ENCODE results near the gene HEBP2.

HEBP2 gene

DNA sequence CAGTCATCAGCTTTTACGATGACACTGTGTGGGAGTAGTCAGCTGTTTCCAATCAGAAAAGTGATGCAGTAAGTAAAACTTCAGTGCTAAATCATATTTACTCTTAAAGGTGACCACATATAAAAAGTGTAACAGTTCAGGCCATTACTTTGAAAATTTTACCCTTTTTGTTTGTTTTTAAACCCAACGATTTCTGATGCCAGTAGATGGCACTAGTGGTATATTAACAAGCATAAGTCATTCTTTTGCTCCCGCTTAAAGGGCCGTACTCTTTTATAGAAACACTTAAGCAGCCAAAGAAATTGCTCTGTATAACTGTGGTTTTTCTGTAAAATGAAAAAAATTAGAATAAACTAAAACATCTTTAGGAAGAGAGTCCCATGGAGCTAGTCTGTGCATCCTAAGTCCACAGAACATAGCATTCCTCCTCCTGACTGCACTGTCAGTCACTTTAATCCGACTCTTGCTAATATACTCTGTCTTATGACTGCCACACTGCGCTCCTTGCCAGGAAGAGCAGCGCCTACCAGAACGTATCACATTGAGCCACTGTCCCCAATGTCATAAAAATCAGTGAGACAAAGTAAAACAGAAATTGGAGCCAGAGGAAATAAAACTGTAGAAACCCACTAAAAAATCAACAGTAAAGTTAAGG, 25.0 kb downstream of the HEBP2 start:
- Histone ChIP-seq H3K4me1 (ENCODE audit: control insufficient read depth in 1 of 2, insufficient read depth in 2 of 2, low read length in 2 of 2) (peaks cover 0 to 13% of the 10 kb centered on the region in 2 donors), H3K9me3 (ENCODE audit: control insufficient read depth in 1 of 2, low read length in 2 of 2) (no peaks in the 10 kb centered on the region), H3K36me3 (ENCODE audit: control insufficient read depth in 1 of 2, insufficient read depth in 2 of 2, low read length in 2 of 2) (peaks cover 4 to 18% of the 10 kb centered on the region in 2 donors), H3K27ac (ENCODE audit: low read length) (peak overlapping the region; percentile 43), H3K27me3 (ENCODE audit: low read depth, low read length) (no peaks in the 10 kb centered on the region), H3K4me3 (ENCODE audit: low read depth in 1 of 2, low read length in 2 of 2) (peak overlapping the region; percentile 19 to 27)

DNA sequence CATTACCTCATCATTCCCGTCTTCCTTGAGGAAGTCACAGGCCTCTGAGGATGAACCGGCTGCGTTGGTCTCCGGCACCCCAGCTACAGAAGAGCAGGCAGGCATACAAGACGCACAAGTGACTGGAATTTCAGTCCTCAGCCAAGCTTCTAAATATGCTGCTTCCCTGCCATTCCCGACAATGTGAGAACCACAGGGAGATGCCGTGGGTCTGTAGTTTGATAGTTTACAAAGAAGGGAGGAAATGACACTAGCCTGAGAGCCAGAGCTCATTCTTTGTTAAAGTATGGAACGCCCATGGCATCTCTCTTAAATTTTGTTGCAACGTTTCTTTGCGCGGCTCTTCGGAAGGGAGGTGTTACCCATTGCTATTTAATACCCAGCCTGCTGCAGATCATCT, 25.7 kb downstream of the HEBP2 start:
- H3K36me3 ChIP-seq (ENCODE audit: control insufficient read depth in 1 of 2, insufficient read depth in 2 of 2, low read length in 2 of 2): peaks cover 4 to 12% of the 10 kb centered on the region in 2 donors
- H3K4me3 ChIP-seq (ENCODE audit: low read depth in 1 of 2, low read length in 2 of 2): peak overlapping the region; percentile 19 to 27
- H3K4me1 ChIP-seq (ENCODE audit: control insufficient read depth in 1 of 2, insufficient read depth in 2 of 2, low read length in 2 of 2): peaks cover 0 to 16% of the 10 kb centered on the region in 2 donors
- no peaks in the 10 kb centered on the region for H3K27me3 ChIP-seq (ENCODE audit: low read depth, low read length)
- no peaks in the 10 kb centered on the region for H3K9me3 ChIP-seq (ENCODE audit: control insufficient read depth in 1 of 2, low read length in 2 of 2)
- no peak overlapping the region for H3K27ac ChIP-seq (ENCODE audit: low read length)

DNA sequence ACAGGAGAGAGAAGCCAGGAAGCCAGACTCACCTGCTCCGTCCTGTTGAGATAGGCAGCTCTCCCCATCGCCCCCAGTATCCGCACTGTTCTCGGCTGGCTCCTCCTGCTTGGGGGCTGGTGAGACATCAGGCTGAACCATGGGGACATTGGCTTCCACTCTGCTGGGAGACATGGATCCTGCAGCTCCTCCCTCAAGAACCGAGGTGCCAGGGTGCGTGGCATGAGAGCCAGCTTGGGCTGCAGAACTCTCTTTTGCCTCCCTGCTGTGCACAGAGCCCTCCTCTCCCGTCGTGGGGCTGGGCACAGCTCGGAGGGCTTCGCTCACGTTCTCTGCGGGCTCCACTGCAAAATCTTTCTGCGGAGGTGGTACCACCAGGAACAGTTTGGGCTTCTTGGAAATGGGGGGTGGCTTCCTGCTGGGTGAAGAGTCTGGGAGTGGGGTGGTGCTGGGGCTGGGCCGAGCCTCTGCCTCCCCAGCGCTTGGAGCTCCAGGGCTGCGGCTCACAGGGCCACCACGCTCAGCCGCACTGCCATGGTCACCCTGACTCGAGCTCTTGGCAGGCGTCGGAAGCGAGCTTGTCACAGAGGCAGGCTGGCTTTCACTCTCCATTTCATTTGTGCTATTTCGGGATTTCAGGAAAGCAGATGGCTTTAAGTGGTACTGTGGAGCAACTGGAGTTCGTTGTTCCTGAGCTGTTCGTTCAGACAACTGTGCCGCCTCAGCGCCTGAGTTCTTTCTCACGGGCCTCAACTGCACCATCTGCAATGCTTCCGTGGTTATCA, 26.5 kb downstream of the HEBP2 start:
- no peak overlapping the region for H3K4me3 ChIP-seq (ENCODE audit: low read depth in 1 of 2, low read length in 2 of 2)
- no peak overlapping the region for H3K27ac ChIP-seq (ENCODE audit: low read length)
- H3K4me1 ChIP-seq (ENCODE audit: control insufficient read depth in 1 of 2, insufficient read depth in 2 of 2, low read length in 2 of 2): peaks cover 0 to 17% of the 10 kb centered on the region in 2 donors

DNA sequence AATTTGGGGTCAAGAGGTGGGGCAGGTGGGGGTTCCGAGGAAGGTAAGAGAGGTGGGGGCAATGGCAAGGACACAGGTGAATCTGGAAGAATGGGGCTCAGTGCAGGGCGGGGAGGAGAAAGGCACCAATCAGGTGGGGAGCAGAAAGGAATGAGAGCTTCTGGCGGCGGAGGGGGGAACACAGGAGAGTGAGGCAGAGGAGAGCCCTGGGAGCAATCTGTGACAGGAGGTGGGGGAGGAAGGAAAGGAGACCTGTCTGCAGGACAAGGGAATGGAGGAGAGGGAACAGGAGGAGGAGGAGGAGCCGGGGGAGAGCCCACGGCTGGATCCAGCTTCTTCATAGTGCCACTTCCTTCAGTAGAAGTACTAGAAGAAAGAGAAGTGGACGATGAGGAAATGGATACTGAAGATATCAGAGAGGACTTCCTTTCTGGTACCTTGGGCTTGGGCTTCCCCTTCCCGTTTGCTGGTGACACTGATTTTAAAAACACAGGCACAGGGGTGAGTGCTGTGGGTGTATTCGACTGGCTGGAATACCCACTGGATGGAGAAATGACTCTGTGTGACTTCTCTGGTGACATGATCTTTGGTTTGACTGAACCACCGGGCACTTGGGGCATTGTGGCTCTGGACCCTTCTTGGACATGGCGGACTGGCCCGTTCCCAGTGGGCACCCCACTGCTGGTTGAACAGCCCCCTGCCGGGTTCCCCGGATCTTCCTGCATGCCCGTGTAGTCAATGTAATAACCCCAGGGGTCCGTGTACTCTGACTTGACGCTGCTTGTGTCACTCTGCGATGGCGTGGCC, 27.4 kb downstream of the HEBP2 start:
- Histone ChIP-seq H3K36me3 (ENCODE audit: control insufficient read depth in 1 of 2, insufficient read depth in 2 of 2, low read length in 2 of 2) (peaks cover 4 to 12% of the 10 kb centered on the region in 2 donors), H3K27me3 (ENCODE audit: low read depth, low read length) (no peaks in the 10 kb centered on the region), H3K4me3 (ENCODE audit: low read depth in 1 of 2, low read length in 2 of 2) (no peak overlapping the region), H3K27ac (ENCODE audit: low read length) (no peak overlapping the region), H3K9me3 (ENCODE audit: control insufficient read depth in 1 of 2, low read length in 2 of 2) (no peaks in the 10 kb centered on the region), H3K4me1 (ENCODE audit: control insufficient read depth in 1 of 2, insufficient read depth in 2 of 2, low read length in 2 of 2) (peaks cover 0 to 17% of the 10 kb centered on the region in 2 donors)

More for the DNA sequence above, 26.5 kb downstream of the HEBP2 start:
- Histone ChIP-seq H3K9me3 (ENCODE audit: control insufficient read depth in 1 of 2, low read length in 2 of 2) (no peaks in the 10 kb centered on the region), H3K27me3 (ENCODE audit: low read depth, low read length) (no peaks in the 10 kb centered on the region), H3K36me3 (ENCODE audit: control insufficient read depth in 1 of 2, insufficient read depth in 2 of 2, low read length in 2 of 2) (peaks cover 4 to 12% of the 10 kb centered on the region in 2 donors)

DNA sequence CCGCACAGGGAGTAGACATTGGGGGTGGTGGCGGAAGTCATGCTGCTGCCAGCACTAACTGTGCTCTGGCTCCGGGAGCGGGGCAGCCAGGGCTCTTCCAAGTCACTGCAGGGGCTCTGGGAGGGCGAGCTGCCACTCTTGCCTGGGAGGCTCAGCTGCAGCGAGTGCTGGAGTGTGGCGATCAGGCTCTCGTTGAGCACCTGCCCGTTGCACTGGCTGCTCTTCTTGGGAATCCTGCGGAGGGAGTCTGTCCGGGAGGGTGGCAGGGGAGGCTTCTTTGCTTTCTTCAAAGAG, 28.0 kb downstream of the HEBP2 start:
- Histone ChIP-seq H3K27me3 (ENCODE audit: low read depth, low read length) (no peaks in the 10 kb centered on the region), H3K9me3 (ENCODE audit: control insufficient read depth in 1 of 2, low read length in 2 of 2) (no peaks in the 10 kb centered on the region), H3K4me3 (ENCODE audit: low read depth in 1 of 2, low read length in 2 of 2) (no peak overlapping the region), H3K36me3 (ENCODE audit: control insufficient read depth in 1 of 2, insufficient read depth in 2 of 2, low read length in 2 of 2) (peaks cover 4 to 12% of the 10 kb centered on the region in 2 donors), H3K27ac (ENCODE audit: low read length) (no peak overlapping the region), H3K4me1 (ENCODE audit: control insufficient read depth in 1 of 2, insufficient read depth in 2 of 2, low read length in 2 of 2) (peaks cover 0 to 17% of the 10 kb centered on the region in 2 donors)

GRCh38 chr6:138434096-138434495, 30.1 kb downstream of the HEBP2 start:
- Histone ChIP-seq H3K27ac (ENCODE audit: low read length) (no peak overlapping the region), H3K4me1 (ENCODE audit: control insufficient read depth in 1 of 2, insufficient read depth in 2 of 2, low read length in 2 of 2) (peaks cover 0 to 17% of the 10 kb centered on the region in 2 donors), H3K36me3 (ENCODE audit: control insufficient read depth in 1 of 2, insufficient read depth in 2 of 2, low read length in 2 of 2) (peaks cover 4 to 12% of the 10 kb centered on the region in 2 donors), H3K9me3 (ENCODE audit: control insufficient read depth in 1 of 2, low read length in 2 of 2) (no peaks in the 10 kb centered on the region), H3K27me3 (ENCODE audit: low read depth, low read length) (no peaks in the 10 kb centered on the region), H3K4me3 (ENCODE audit: low read depth in 1 of 2, low read length in 2 of 2) (no peak overlapping the region)

- Histone ChIP-seq H3K9me3 (ENCODE audit: control insufficient read depth in 1 of 2, low read length in 2 of 2) (no peaks in the 10 kb centered on the region), H3K27me3 (ENCODE audit: low read depth, low read length) (no peaks in the 10 kb centered on the region), H3K27ac (ENCODE audit: low read length) (no peak overlapping the region), H3K4me3 (ENCODE audit: low read depth in 1 of 2, low read length in 2 of 2) (no peak overlapping the region), H3K4me1 (ENCODE audit: control insufficient read depth in 1 of 2, insufficient read depth in 2 of 2, low read length in 2 of 2) (peaks cover 0 to 9% of the 10 kb centered on the region in 2 donors), H3K36me3 (ENCODE audit: control insufficient read depth in 1 of 2, insufficient read depth in 2 of 2, low read length in 2 of 2) (peaks cover 4 to 12% of the 10 kb centered on the region in 2 donors)
Observed at GRCh38 chr6:138434925-138435324, 30.9 kb downstream of the HEBP2 start.

- Histone ChIP-seq H3K36me3 (ENCODE audit: control insufficient read depth in 1 of 2, insufficient read depth in 2 of 2, low read length in 2 of 2) (peaks cover 7 to 18% of the 10 kb centered on the region in 2 donors), H3K27me3 (ENCODE audit: low read depth, low read length) (no peaks in the 10 kb centered on the region), H3K27ac (ENCODE audit: low read length) (no peak overlapping the region), H3K4me3 (ENCODE audit: low read depth in 1 of 2, low read length in 2 of 2) (no peak overlapping the region), H3K4me1 (ENCODE audit: control insufficient read depth in 1 of 2, insufficient read depth in 2 of 2, low read length in 2 of 2) (peaks cover 0 to 4% of the 10 kb centered on the region in 2 donors), H3K9me3 (ENCODE audit: control insufficient read depth in 1 of 2, low read length in 2 of 2) (no peaks in the 10 kb centered on the region)
Observed at GRCh38 chr6:138439546-138439945, 35.5 kb downstream of the HEBP2 start.

DNA sequence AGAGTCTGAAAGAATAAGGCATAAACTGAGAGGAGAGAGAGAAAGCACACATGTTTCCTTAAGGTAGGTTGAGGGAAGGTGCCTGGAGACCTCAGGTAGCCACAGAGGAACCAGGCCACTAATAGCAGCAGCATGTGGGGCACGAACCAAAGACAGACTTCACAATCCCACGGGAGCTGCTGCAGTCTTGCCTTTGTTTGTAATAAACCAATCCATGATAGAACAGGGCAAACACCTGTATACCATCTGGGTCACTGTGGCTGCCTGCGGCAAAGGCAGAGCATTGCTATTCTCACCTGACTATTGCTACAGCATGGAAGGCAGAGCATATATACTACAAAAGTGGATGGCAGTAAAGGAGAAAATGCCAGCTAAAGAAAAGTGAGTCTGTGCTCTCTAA, 36.3 kb downstream of the HEBP2 start:
- no peak overlapping the region for H3K27ac ChIP-seq (ENCODE audit: low read length)
- no peak overlapping the region for H3K4me3 ChIP-seq (ENCODE audit: low read depth in 1 of 2, low read length in 2 of 2)
- H3K9me3 ChIP-seq (ENCODE audit: control insufficient read depth in 1 of 2, low read length in 2 of 2): no peaks in the 10 kb centered on the region
- H3K27me3 ChIP-seq (ENCODE audit: low read depth, low read length): no peaks in the 10 kb centered on the region
- peaks cover 7 to 18% of the 10 kb centered on the region in 2 donors for H3K36me3 ChIP-seq (ENCODE audit: control insufficient read depth in 1 of 2, insufficient read depth in 2 of 2, low read length in 2 of 2)
- H3K4me1 ChIP-seq (ENCODE audit: control insufficient read depth in 1 of 2, insufficient read depth in 2 of 2, low read length in 2 of 2): no peaks in the 10 kb centered on the region

DNA sequence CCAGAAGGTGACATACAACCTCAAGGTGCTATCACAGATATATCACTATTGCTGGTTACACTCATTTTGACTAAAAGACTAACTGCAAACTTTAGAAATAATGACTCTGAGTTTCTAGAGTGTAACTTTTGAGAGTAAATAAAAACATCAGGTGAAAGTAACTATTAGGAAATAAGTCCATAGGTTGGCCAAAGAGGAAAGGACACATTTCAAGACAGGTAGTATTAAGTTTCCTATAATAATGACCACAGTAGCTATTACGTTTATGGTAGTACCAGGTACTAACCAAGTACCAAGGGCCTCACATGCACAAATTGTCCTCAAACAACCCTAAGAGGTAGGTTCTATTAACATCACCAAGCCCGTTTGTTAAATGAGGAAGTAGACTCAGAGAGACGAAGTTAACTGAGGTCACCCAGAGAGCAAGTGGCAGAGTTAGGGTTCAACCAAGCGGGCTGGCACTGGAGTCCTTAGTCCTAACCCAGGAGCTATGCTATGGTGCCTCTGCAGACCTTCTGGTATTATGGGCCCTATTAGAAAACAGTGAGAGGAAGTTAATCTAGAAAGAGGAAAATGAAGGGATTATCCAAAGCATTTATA, 36.8 kb downstream of the HEBP2 start:
- H3K27ac ChIP-seq (ENCODE audit: low read length): no peak overlapping the region
- no peaks in the 10 kb centered on the region for H3K27me3 ChIP-seq (ENCODE audit: low read depth, low read length)
- H3K4me1 ChIP-seq (ENCODE audit: control insufficient read depth in 1 of 2, insufficient read depth in 2 of 2, low read length in 2 of 2): no peaks in the 10 kb centered on the region
- no peak overlapping the region for H3K4me3 ChIP-seq (ENCODE audit: low read depth in 1 of 2, low read length in 2 of 2)
- H3K36me3 ChIP-seq (ENCODE audit: control insufficient read depth in 1 of 2, insufficient read depth in 2 of 2, low read length in 2 of 2): peaks cover 7 to 18% of the 10 kb centered on the region in 2 donors
- no peaks in the 10 kb centered on the region for H3K9me3 ChIP-seq (ENCODE audit: control insufficient read depth in 1 of 2, low read length in 2 of 2)

- Histone ChIP-seq H3K4me1 (ENCODE audit: control insufficient read depth in 1 of 2, insufficient read depth in 2 of 2, low read length in 2 of 2) (no peaks in the 10 kb centered on the region), H3K4me3 (ENCODE audit: low read depth in 1 of 2, low read length in 2 of 2) (no peak overlapping the region), H3K27ac (ENCODE audit: low read length) (peak overlapping the region; percentile 32), H3K27me3 (ENCODE audit: low read depth, low read length) (no peaks in the 10 kb centered on the region), H3K9me3 (ENCODE audit: control insufficient read depth in 1 of 2, low read length in 2 of 2) (no peaks in the 10 kb centered on the region), H3K36me3 (ENCODE audit: control insufficient read depth in 1 of 2, insufficient read depth in 2 of 2, low read length in 2 of 2) (peaks cover 11 to 18% of the 10 kb centered on the region in 2 donors)
Observed at GRCh38 chr6:138441965-138442364, 37.9 kb downstream of the HEBP2 start.

All from muscle layer of duodenum (tissue), 2 donors.